Measurements from ENCODE around the gene CDK5RAP1.

CDK5RAP1 gene

GRCh38 chr20:33310327-33310899 lies 90.9 kb downstream of the CDK5RAP1 start:
- DNase-seq (ENCODE audit: extremely low spot score): no peak
- ChIA-PET POLR2A (no interaction called here), CTCF (interaction anchor here (1.2 to 1.7 kb wide), 3 partner anchors 10 to 22 kb away, joined by 3 to 4 read pairs (median 3); no protein-coding TSS in a partner anchor)
- no peak for TF ChIP-seq CTCF (IDR thresholded peaks at IDR 0.05; ENCODE audit: control extremely low read depth, extremely low read depth, low read depth, missing control alignments)

GRCh38 chr20:33309631-33310030 lies 91.7 kb downstream of the CDK5RAP1 start:
- CTCF ChIA-PET: interaction anchor here (1.2 to 1.5 kb wide), 2 partner anchors 10 to 22 kb away, joined by 3 read pairs; no protein-coding TSS in a partner anchor
- no peak for DNase-seq (ENCODE audit: extremely low spot score)

More at GRCh38 chr20:33309631-33310030, 91.7 kb downstream of the CDK5RAP1 start:
- POLR2A ChIA-PET: no interaction called here
- TF ChIP-seq CTCF (IDR thresholded peaks at IDR 0.05; ENCODE audit: control extremely low read depth, extremely low read depth, low read depth, missing control alignments): no peak

All from GM10248 (cell line).